ENCODE data around the gene TTC21A. TPM values are rescaled to one million over a fixed set of nuclear protein-coding genes. Genes with fewer than 3 reads are reported as not detected.

Gene TTC21A
- total RNA-seq, 1 donor from 2014 or later = 6.8 TPM

DNA sequence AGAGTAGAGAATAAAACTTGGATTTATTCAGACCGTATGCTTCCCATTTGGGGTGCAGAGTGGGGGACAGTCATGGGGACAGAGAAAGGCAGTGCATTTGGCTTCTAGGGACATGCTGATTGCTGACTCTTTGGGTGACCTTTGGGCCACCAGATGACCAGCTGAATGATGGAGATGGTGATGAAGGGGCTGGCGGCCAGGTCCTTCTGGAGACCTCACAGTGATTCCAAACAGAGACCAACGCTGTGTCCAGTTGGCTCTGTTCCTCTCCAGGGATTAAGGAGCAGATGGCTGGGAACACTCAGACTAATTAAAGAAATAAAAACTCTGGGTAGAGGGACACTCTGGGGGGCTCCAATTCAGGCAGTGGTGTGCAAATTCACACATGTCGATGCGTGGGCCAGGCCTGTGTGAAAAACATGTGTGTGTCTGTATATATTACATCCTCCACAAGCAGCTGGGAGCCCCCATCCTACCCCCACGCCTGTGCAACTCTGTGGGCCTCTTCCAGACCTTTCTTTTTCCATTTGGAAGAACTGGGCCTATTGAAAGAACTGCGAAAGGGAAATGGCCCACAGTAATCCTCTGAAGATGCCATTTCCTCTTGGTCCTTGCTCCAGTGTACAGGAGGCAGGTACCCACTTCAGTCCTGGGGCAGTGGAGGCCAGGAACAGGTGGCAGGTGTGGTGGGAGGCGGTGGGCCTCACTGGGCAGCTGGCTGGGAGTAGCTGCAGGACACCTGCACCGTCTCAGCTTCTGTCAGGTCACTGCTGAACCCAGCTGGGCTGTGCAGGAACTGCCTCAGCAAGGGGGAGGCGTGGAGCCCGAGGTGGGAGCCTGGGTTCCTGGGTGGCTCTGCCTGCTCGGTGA, 76.0 kb downstream of the TTC21A start:
- Mint-ChIP-seq H3K4me1 (peaks cover 28% of the 10 kb centered on the region), H3K9me3 (no peaks in the 10 kb centered on the region), H3K27me3 (ENCODE audit: low read depth) (peaks cover 19% of the 10 kb centered on the region), H3K27ac (ENCODE audit: unreplicated experiment) (peak overlapping the region; percentile 87), H3K4me3 (no peak overlapping the region), H3K36me3 (ENCODE audit: low read depth) (no peaks in the 10 kb centered on the region)
- TF ChIP-seq, protein P1, sequence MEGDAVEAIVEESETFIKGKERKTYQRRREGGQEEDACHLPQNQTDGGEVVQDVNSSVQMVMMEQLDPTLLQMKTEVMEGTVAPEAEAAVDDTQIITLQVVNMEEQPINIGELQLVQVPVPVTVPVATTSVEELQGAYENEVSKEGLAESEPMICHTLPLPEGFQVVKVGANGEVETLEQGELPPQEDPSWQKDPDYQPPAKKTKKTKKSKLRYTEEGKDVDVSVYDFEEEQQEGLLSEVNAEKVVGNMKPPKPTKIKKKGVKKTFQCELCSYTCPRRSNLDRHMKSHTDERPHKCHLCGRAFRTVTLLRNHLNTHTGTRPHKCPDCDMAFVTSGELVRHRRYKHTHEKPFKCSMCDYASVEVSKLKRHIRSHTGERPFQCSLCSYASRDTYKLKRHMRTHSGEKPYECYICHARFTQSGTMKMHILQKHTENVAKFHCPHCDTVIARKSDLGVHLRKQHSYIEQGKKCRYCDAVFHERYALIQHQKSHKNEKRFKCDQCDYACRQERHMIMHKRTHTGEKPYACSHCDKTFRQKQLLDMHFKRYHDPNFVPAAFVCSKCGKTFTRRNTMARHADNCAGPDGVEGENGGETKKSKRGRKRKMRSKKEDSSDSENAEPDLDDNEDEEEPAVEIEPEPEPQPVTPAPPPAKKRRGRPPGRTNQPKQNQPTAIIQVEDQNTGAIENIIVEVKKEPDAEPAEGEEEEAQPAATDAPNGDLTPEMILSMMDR (conservative IDR thresholded peaks at IDR 0.05) = no peak
- no peak for DNase-seq (ENCODE audit: low read depth, low spot score)

DNA sequence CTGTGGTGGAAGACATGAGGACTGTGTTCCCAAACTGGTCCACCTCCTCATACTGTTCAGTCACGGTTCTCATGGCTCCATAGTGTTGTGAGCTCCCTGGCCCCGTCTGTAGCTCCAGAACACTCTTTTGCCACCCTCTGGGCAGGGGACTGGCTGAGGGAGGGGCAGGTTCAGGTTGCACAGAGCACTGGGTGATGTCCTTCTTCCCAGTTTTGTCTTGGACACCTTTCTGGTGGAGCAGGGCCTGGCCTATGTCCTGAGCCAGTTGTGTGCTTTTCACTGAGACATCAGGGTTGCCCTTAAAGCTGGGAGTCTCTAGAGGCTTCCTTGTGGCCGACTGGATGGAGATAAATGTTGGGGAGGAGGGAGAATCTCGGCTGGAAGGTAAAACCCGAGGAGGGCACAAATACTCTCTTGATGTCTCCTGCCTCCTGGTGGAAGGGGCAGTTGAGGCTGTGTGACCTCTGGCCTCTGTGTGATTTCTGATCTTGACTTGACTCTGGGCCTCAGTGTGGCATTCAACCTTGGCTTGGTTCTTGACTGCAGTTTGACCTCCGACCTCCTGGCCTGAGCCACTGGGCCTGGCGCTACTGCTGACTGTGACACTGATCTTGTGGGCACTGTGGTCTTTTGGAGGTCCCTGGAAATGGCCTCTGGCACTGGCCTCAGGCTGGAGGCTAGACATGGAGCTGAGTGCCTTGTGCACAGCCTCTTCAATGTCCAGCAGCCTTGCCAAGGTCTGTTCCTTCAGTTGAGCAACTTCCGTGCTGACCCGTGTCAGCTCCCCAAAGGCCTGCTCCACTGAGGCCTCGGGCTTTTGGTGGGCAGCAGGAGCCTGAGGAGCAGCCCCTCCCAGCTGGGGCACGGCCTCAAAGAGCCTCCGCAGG, 76.8 kb downstream of the TTC21A start:
- peaks cover 13% of the 10 kb centered on the region for H3K27me3 Mint-ChIP-seq (ENCODE audit: low read depth)
- no peak for DNase-seq (ENCODE audit: low read depth, low spot score)
- TF ChIP-seq, protein P1 (conservative IDR thresholded peaks at IDR 0.05) = no peak
- no peaks in the 10 kb centered on the region for H3K36me3 Mint-ChIP-seq (ENCODE audit: low read depth)
- H3K9me3 Mint-ChIP-seq = no peaks in the 10 kb centered on the region
- H3K4me3 Mint-ChIP-seq = no peak overlapping the region
- H3K4me1 Mint-ChIP-seq = peaks cover 22% of the 10 kb centered on the region
- no peak overlapping the region for H3K27ac Mint-ChIP-seq (ENCODE audit: unreplicated experiment)

DNA sequence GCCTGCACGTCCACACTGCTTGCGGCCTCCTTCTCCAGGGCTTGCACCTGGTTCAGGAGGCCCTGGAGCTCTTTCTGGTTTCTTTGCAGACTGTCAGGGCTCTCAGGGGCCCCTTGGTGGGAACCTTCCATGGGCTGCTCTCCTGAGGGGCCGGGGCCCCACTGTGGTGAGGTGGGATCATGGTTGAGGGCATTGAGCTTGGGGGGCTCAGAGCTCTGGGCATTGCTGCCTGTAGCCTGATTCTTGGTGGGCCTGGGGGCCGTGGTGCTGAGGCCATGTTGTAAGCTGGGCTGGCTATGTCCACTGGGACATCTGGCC, 77.4 kb downstream of the TTC21A start:
- Mint-ChIP-seq H3K36me3 (ENCODE audit: low read depth) (no peaks in the 10 kb centered on the region), H3K27me3 (ENCODE audit: low read depth) (peaks cover 7% of the 10 kb centered on the region), H3K4me3 (no peak overlapping the region), H3K27ac (ENCODE audit: unreplicated experiment) (no peak overlapping the region), H3K9me3 (no peaks in the 10 kb centered on the region), H3K4me1 (peaks cover 20% of the 10 kb centered on the region)
- TF ChIP-seq, protein P1 (conservative IDR thresholded peaks at IDR 0.05) = no peak
- no peak for DNase-seq (ENCODE audit: low read depth, low spot score)

DNA sequence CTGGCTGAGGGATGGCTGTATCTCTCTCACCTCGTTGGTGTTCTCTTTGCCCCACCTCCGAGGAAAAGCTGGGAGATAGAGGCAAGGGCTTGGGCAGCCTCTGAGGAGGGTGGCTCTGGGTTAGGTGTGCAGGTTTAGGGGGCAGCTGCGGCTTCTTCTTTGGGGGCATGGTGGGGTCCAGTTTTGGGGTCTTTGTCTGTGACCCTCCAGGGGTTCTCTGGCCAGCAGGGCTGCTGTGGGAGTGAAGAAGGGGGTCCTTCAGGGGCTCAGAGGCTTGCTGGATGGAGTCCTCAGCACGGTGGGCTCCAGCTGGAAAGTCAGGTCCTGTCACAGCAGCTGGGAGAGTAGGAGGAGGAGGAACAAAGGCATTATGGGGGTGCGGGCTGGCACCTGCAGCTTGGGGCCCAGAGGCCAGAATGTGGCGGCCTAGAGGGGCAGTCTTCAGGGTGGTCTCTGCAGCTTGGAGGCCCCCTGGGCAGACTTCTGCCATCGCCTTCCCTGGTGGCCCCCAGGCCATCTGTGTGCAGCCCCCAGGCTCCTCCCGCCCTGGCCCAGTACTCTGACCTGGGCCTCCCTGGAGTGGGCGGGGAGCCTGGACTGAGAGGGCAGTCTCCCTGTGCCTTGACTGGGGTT, 78.0 kb downstream of the TTC21A start:
- Mint-ChIP-seq H3K27ac (ENCODE audit: unreplicated experiment) (no peak overlapping the region), H3K9me3 (no peaks in the 10 kb centered on the region), H3K36me3 (ENCODE audit: low read depth) (no peaks in the 10 kb centered on the region), H3K4me3 (no peak overlapping the region), H3K27me3 (ENCODE audit: low read depth) (peaks cover 2% of the 10 kb centered on the region), H3K4me1 (peaks cover 17% of the 10 kb centered on the region)
- TF ChIP-seq, protein P1 (conservative IDR thresholded peaks at IDR 0.05) = no peak
- no peak for DNase-seq (ENCODE audit: low read depth, low spot score)

DNA sequence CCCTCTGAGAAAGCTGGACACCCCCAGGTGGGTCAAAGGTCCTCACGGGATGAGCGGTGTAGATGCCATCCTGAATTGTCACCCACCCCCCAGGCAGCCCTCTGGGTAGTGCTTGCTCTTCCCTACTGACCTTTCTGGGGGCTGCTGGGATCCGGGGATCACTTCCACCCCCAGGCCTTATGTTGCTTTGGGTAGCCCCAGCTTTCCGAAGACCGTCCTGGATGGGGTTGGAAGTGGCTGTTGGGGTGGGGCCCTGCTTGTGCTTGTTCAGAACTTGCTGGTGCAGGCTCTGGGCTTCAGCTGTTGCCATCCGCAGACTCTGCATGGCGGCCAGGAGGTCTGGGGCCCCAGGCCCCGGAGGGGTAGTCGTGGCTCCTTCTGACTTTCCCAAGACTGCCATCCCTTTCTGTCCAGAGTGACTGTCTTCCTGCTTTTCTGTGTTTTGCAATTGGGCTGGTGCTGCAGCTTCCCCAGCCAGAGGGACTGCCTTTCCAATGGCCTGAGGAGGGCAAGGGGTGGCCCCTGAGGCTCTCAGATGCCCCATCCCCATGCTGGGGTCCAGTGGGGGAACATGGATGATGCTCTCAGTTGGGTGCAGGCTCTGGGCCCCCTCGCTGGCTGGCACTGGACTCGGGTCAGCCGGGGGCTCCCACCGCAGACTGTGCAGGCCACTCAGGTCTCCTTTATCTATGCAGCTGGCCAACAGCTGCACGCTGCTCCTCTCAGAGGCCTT, 78.6 kb downstream of the TTC21A start:
- TF ChIP-seq, protein P1 (conservative IDR thresholded peaks at IDR 0.05) = no peak
- DNase-seq (ENCODE audit: low read depth, low spot score) = no peak
- no peaks in the 10 kb centered on the region for H3K36me3 Mint-ChIP-seq (ENCODE audit: low read depth)
- no peaks in the 10 kb centered on the region for H3K9me3 Mint-ChIP-seq
- H3K27ac Mint-ChIP-seq (ENCODE audit: unreplicated experiment) = no peak overlapping the region
- no peak overlapping the region for H3K4me3 Mint-ChIP-seq
- H3K27me3 Mint-ChIP-seq (ENCODE audit: low read depth) = no peaks in the 10 kb centered on the region
- peaks cover 13% of the 10 kb centered on the region for H3K4me1 Mint-ChIP-seq
